Osteoblast (primary cell): ENCODE results near the gene MSH5. TPM values are rescaled to one million over a fixed set of nuclear protein-coding genes. Genes with fewer than 3 reads are reported as not detected.

Experiments used
- DNase-seq: peaks from one replicate; pipeline ENCODE4 v3.0.0; 2011; ENCODE audit warnings: low spot score, mixed read lengths; ENCODE audit not compliant: insufficient read length; ENCODE audit errors: missing footprints
- H2AFZ ChIP-seq: 2 replicates; pipeline ENCODE4 v1.6.0; 2011; ENCODE audit warnings: mild to moderate bottlenecking, low read length
- H3K27ac ChIP-seq: 2 replicates; pipeline ENCODE4 v1.5.1; 2011; ENCODE audit warnings: mild to moderate bottlenecking, low read depth, low read length, moderate library complexity
- H3K27me3 ChIP-seq: 2 replicates; pipeline ENCODE4 v1.6.0; 2012; ENCODE audit warnings: mild to moderate bottlenecking, control low read depth, inconsistent platforms, low read length, moderate library complexity; ENCODE audit not compliant: insufficient read depth
- H3K36me3 ChIP-seq: 2 replicates; pipeline ENCODE4 v1.5.1; 2011; ENCODE audit warnings: mild to moderate bottlenecking, low read length, control low read depth, moderate library complexity; ENCODE audit not compliant: insufficient read depth
- H3K4me1 ChIP-seq: 2 replicates; pipeline ENCODE4 v1.5.1; 2011; ENCODE audit warnings: mild to moderate bottlenecking, low read length, control low read depth, moderate library complexity; ENCODE audit not compliant: insufficient read depth
- H3K4me2 ChIP-seq: 2 replicates; pipeline ENCODE4 v1.6.0; 2011; ENCODE audit warnings: mild to moderate bottlenecking, low read length; ENCODE audit not compliant: insufficient read depth
- H3K4me3 ChIP-seq: fragments of 200-600 bp; sonication (generic); 3 replicates; pipeline ENCODE4 v1.5.1; 2012; ENCODE audit warnings: mild to moderate bottlenecking, low read length, inconsistent platforms; ENCODE audit not compliant: insufficient read depth
- H3K79me2 ChIP-seq: 2 replicates; pipeline ENCODE4 v1.6.0; 2012; ENCODE audit warnings: mild to moderate bottlenecking, low read length, control low read depth, inconsistent platforms; ENCODE audit not compliant: insufficient read depth
- H3K9me3 ChIP-seq: 2 replicates; pipeline ENCODE4 v1.5.1; 2011; ENCODE audit warnings: low read depth, low read length, control low read depth
- H4K20me1 ChIP-seq: 2 replicates; pipeline ENCODE4 v1.6.0; 2012; ENCODE audit warnings: mild to moderate bottlenecking, low read length, control low read depth; ENCODE audit not compliant: insufficient read depth
- CTCF ChIP-seq: IDR thresholded peaks from 2 replicates; pipeline ENCODE4 v1.5.1; 2011; ENCODE audit warnings: mild to moderate bottlenecking, low read depth, low read length, moderate library complexity; ENCODE audit errors: extremely low read depth
- total RNA-seq: library from RNA; depleted of rRNA; stranded (reverse); fragments of >200 nt; gene quantifications from 2 replicates; pipeline ENCODE4 v1.2.3, GENCODE V29; 2012

The MSH5 gene
- total RNA-seq, 1 donor = 13.0 TPM

- Histone ChIP-seq H4K20me1 (no peaks in the 10 kb centered on the region), H3K27me3 (no peaks in the 10 kb centered on the region), H3K4me2 (no peak overlapping the region), H3K9me3 (no peaks in the 10 kb centered on the region), H3K4me3 (no peak overlapping the region), H3K27ac (no peak overlapping the region), H3K79me2 (no peaks in the 10 kb centered on the region), H2AFZ (peak overlapping the region; percentile 1), H3K4me1 (peaks cover 4% of the 10 kb centered on the region), H3K36me3 (peaks cover 25% of the 10 kb centered on the region)
- DNase-seq = peak; percentile 87
- TF ChIP-seq CTCF = no peak
These were observed 23.8 kb downstream of the MSH5 start for GRCh38 chr6:31763619-31763940.

GRCh38 chr6:31764198-31764597, 24.4 kb downstream of the MSH5 start:
- no peaks in the 10 kb centered on the region for H3K9me3 ChIP-seq

GRCh38 chr6:31765559-31765909, 25.7 kb downstream of the MSH5 start:
- DNase-seq = no peak
- H3K27ac ChIP-seq = no peak overlapping the region
- no peaks in the 10 kb centered on the region for H3K9me3 ChIP-seq
- no peak for TF ChIP-seq CTCF
- H4K20me1 ChIP-seq = no peaks in the 10 kb centered on the region
- H3K4me3 ChIP-seq = no peak overlapping the region
- H3K4me1 ChIP-seq = peaks cover 4% of the 10 kb centered on the region
- no peak overlapping the region for H2AFZ ChIP-seq
- H3K4me2 ChIP-seq = no peak overlapping the region
- peaks cover 11% of the 10 kb centered on the region for H3K36me3 ChIP-seq
- H3K27me3 ChIP-seq = no peaks in the 10 kb centered on the region
- H3K79me2 ChIP-seq = no peaks in the 10 kb centered on the region

More at GRCh38 chr6:31764198-31764597, 24.4 kb downstream of the MSH5 start:
- Histone ChIP-seq H2AFZ (no peak overlapping the region), H3K27me3 (no peaks in the 10 kb centered on the region), H3K27ac (no peak overlapping the region), H3K4me3 (no peak overlapping the region), H3K4me1 (peaks cover 4% of the 10 kb centered on the region), H3K79me2 (no peaks in the 10 kb centered on the region), H3K4me2 (no peak overlapping the region), H3K36me3 (peaks cover 22% of the 10 kb centered on the region), H4K20me1 (no peaks in the 10 kb centered on the region)
- DNase-seq = no peak
- TF ChIP-seq CTCF = no peak

- Histone ChIP-seq H3K27ac (no peak overlapping the region), H3K27me3 (no peaks in the 10 kb centered on the region), H4K20me1 (no peaks in the 10 kb centered on the region), H2AFZ (peak overlapping the region; percentile 84), H3K4me2 (peak overlapping the region; percentile 83), H3K36me3 (peaks cover 9% of the 10 kb centered on the region), H3K4me3 (peak overlapping the region; percentile 65), H3K79me2 (no peaks in the 10 kb centered on the region), H3K9me3 (no peaks in the 10 kb centered on the region), H3K4me1 (peaks cover 4% of the 10 kb centered on the region)
- no peak for TF ChIP-seq CTCF
- DNase-seq = peak; percentile 74
These were observed 26.3 kb downstream of the MSH5 start for GRCh38 chr6:31765910-31766794.
